ENCODE data around the gene SMOC2. TPM values are rescaled to one million over a fixed set of nuclear protein-coding genes. Genes with fewer than 3 reads are reported as not detected.

The SMOC2 gene
- total and polyA plus RNA-seq, 2 of the 13 experiments (the other 11 are each of a cell fraction or from before 2014, with no cell fraction given), result not detected

- H2AFZ ChIP-seq (ENCODE audit: low read length), result no peak overlapping the region
- BruUV-seq (replicated peaks), result no TSS peak
- no peak for FAIRE-seq
- no peaks in the 10 kb centered on the region for H3K79me2 ChIP-seq (ENCODE audit: insufficient read depth, low read length)
- no peak overlapping the region for H3K4me3 ChIP-seq (replicated peaks in 1 of 3; ENCODE audit: insufficient read depth in 1 of 3, low read depth in 2 of 3, low read length in 3 of 3)
- H4K20me1 ChIP-seq (ENCODE audit: insufficient read depth, low read length), result no peaks in the 10 kb centered on the region
- peaks cover 7 to 77% of the 10 kb centered on the region in 2 experiments for H3K27me3 ChIP-seq (ENCODE audit: control insufficient read depth in 1 of 2, insufficient read depth in 2 of 2, low read length in 2 of 2)
- ChIA-PET CTCF (ENCODE audit: low intra/inter-chr PET ratio, low total read pairs) (no interaction called here), POLR2A (no interaction called here)
- in situ Hi-C loops (cut with HindIII; ENCODE audit: extremely low pct_ligation_motif_present, low pct_unique_long_range_greater_than_20kb) (no loop called here), intact Hi-C loops (cut with micrococcal nuclease; ENCODE audit: unreplicated experiment) (no loop called here)
- no peak for DNase-seq (ENCODE audit: low spot score)
- WGBS (ENCODE audit: low lambda C conversion rate), result 20% methylated on average over 3 of the region's 3 CpGs
- H3K4me1 ChIP-seq (ENCODE audit: insufficient read depth, low read length), result peaks cover 5% of the 10 kb centered on the region
- H3K9ac ChIP-seq (ENCODE audit: insufficient read depth, low read depth, low read length), result no peak overlapping the region
- ATAC-seq, result no peak
- H3K27ac ChIP-seq (ENCODE audit: extremely low read length, insufficient read depth, low read length), result no peak overlapping the region
- no peaks in the 10 kb centered on the region for H3K9me3 ChIP-seq (ENCODE audit: low read length)
- no peak overlapping the region for H3K4me2 ChIP-seq (ENCODE audit: low read depth, low read length)
- no peaks in the 10 kb centered on the region for H3K36me3 ChIP-seq (replicated peaks in 1 of 2; ENCODE audit: control insufficient read depth in 1 of 2, insufficient read depth in 2 of 2, low read length in 2 of 2)
- TF ChIP-seq MEF2D (CRISPR knock-in tag; IDR thresholded peaks at IDR 0.05) (no peak), ZNF782 (CRISPR knock-in tag; IDR thresholded peaks at IDR 0.05; ENCODE audit: borderline replicate concordance) (no peak), EP300 (IDR thresholded peaks at IDR 0.05; ENCODE audit: low read depth in 2 of 2, low read length in 2 of 2) (no peak), EP300 (CRISPR knock-in tag; IDR thresholded peaks at IDR 0.05; ENCODE audit: borderline replicate concordance) (no peak), ZNF180 (CRISPR knock-in tag; IDR thresholded peaks at IDR 0.05; ENCODE audit: borderline replicate concordance, low read depth) (no peak), ZBED4 (CRISPR knock-in tag; IDR thresholded peaks at IDR 0.05; ENCODE audit: borderline replicate concordance) (no peak)
- TF ChIP-seq, protein P1, sequence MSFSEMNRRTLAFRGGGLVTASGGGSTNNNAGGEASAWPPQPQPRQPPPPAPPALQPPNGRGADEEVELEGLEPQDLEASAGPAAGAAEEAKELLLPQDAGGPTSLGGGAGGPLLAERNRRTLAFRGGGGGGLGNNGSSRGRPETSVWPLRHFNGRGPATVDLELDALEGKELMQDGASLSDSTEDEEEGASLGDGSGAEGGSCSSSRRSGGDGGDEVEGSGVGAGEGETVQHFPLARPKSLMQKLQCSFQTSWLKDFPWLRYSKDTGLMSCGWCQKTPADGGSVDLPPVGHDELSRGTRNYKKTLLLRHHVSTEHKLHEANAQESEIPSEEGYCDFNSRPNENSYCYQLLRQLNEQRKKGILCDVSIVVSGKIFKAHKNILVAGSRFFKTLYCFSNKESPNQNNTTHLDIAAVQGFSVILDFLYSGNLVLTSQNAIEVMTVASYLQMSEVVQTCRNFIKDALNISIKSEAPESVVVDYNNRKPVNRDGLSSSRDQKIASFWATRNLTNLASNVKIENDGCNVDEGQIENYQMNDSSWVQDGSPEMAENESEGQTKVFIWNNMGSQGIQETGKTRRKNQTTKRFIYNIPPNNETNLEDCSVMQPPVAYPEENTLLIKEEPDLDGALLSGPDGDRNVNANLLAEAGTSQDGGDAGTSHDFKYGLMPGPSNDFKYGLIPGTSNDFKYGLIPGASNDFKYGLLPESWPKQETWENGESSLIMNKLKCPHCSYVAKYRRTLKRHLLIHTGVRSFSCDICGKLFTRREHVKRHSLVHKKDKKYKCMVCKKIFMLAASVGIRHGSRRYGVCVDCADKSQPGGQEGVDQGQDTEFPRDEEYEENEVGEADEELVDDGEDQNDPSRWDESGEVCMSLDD (CRISPR knock-in tag; IDR thresholded peaks at IDR 0.05; ENCODE audit: borderline replicate concordance), result no peak
- TF ChIP-seq, protein P2, sequence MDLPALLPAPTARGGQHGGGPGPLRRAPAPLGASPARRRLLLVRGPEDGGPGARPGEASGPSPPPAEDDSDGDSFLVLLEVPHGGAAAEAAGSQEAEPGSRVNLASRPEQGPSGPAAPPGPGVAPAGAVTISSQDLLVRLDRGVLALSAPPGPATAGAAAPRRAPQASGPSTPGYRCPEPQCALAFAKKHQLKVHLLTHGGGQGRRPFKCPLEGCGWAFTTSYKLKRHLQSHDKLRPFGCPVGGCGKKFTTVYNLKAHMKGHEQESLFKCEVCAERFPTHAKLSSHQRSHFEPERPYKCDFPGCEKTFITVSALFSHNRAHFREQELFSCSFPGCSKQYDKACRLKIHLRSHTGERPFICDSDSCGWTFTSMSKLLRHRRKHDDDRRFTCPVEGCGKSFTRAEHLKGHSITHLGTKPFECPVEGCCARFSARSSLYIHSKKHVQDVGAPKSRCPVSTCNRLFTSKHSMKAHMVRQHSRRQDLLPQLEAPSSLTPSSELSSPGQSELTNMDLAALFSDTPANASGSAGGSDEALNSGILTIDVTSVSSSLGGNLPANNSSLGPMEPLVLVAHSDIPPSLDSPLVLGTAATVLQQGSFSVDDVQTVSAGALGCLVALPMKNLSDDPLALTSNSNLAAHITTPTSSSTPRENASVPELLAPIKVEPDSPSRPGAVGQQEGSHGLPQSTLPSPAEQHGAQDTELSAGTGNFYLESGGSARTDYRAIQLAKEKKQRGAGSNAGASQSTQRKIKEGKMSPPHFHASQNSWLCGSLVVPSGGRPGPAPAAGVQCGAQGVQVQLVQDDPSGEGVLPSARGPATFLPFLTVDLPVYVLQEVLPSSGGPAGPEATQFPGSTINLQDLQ (CRISPR knock-in tag; IDR thresholded peaks at IDR 0.05), result no peak
- TF ChIP-seq, protein P3, sequence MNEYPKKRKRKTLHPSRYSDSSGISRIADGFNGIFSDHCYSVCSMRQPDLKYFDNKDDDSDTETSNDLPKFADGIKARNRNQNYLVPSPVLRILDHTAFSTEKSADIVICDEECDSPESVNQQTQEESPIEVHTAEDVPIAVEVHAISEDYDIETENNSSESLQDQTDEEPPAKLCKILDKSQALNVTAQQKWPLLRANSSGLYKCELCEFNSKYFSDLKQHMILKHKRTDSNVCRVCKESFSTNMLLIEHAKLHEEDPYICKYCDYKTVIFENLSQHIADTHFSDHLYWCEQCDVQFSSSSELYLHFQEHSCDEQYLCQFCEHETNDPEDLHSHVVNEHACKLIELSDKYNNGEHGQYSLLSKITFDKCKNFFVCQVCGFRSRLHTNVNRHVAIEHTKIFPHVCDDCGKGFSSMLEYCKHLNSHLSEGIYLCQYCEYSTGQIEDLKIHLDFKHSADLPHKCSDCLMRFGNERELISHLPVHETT (CRISPR knock-in tag; conservative IDR thresholded peaks at IDR 0.05), result no peak
- TF ChIP-seq, protein P4, sequence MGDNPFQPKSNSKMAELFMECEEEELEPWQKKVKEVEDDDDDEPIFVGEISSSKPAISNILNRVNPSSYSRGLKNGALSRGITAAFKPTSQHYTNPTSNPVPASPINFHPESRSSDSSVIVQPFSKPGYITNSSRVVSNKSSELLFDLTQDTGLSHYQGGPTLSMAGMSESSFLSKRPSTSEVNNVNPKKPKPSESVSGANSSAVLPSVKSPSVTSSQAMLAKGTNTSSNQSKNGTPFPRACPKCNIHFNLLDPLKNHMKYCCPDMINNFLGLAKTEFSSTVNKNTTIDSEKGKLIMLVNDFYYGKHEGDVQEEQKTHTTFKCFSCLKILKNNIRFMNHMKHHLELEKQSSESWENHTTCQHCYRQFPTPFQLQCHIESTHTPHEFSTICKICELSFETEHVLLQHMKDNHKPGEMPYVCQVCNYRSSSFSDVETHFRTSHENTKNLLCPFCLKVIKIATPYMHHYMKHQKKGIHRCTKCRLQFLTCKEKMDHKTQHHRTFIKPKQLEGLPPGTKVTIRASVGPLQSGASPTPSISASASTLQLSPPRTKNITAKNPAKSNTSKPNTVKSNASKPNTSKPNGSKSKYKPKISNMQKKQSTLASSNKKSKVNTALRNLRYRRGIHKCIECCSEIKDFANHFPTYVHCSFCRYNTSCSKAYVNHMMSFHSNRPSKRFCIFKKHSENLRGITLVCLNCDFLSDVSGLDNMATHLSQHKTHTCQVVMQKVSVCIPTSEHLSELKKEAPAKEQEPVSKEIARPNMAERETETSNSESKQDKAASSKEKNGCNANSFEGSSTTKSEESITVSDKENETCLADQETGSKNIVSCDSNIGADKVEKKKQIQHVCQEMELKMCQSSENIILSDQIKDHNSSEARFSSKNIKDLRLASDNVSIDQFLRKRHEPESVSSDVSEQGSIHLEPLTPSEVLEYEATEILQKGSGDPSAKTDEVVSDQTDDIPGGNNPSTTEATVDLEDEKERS (CRISPR knock-in tag; IDR thresholded peaks at IDR 0.05), result no peak
Measured at GRCh38 chr6:168504366-168504765, 63.4 kb downstream of the SMOC2 start.

Data from HepG2 (cell line).